Astrocyte (in vitro differentiated cells and primary cell): ENCODE results near the gene EDIL3. TPM values are rescaled to one million over a fixed set of nuclear protein-coding genes. Genes with fewer than 3 reads are reported as not detected.

ENCODE experiments used
- DNase-seq: peaks from one replicate; pipeline ENCODE4 v3.0.0-alpha.2; 2010; ENCODE audit warnings: low read depth
- FAIRE-seq: peaks from 2 replicates; lab custom pipeline; 2011; peaks lifted over from hg19 to GRCh38; lab: Jason Lieb, UNC
- H2AFZ ChIP-seq: 2 replicates; pipeline ENCODE4 v1.6.0; 2012; ENCODE audit warnings: low read depth, low read length, inconsistent platforms
- H3K27ac ChIP-seq: 2 replicates; pipeline ENCODE4 v1.5.1; 2011; ENCODE audit warnings: low read depth, low read length, inconsistent platforms
- H3K27me3 ChIP-seq: 2 replicates; pipeline ENCODE4 v1.6.0; 2011; ENCODE audit warnings: low read length, inconsistent platforms; ENCODE audit not compliant: insufficient read depth
- H3K36me3 ChIP-seq: 2 replicates; pipeline ENCODE4 v1.5.1; 2011; ENCODE audit warnings: low read length, inconsistent platforms; ENCODE audit not compliant: insufficient read depth
- H3K4me1 ChIP-seq: 2 replicates; pipeline ENCODE4 v1.5.1; 2011; ENCODE audit warnings: low read length, inconsistent platforms; ENCODE audit not compliant: insufficient read depth
- H3K4me2 ChIP-seq: 2 replicates; pipeline ENCODE4 v1.6.0; 2012; ENCODE audit warnings: low read length, inconsistent platforms
- H3K4me3 ChIP-seq: 2 replicates; pipeline ENCODE4 v1.5.1; 2011; ENCODE audit warnings: low read depth, mild to moderate bottlenecking, low read length, inconsistent platforms; ENCODE audit not compliant: insufficient read depth
- H3K79me2 ChIP-seq: 2 replicates; pipeline ENCODE4 v1.6.0; 2012; ENCODE audit warnings: mild to moderate bottlenecking, low read length, inconsistent platforms; ENCODE audit not compliant: insufficient read depth
- H3K9ac ChIP-seq: 2 replicates; pipeline ENCODE4 v1.6.0; 2012; ENCODE audit warnings: mild to moderate bottlenecking, low read length, inconsistent platforms
- H3K9me3 ChIP-seq: 2 replicates; pipeline ENCODE4 v1.5.1; 2012; ENCODE audit warnings: low read depth, mild to moderate bottlenecking, low read length, inconsistent platforms; ENCODE audit not compliant: insufficient read depth
- H4K20me1 ChIP-seq: 2 replicates; pipeline ENCODE4 v1.6.0; 2012; ENCODE audit warnings: low read length, inconsistent platforms; ENCODE audit not compliant: insufficient read depth
- H3K27ac Mint-ChIP-seq: one replicate; pipeline ENCODE4 v1.8.0; 2021; ENCODE audit warnings: mild to moderate bottlenecking, mixed read lengths; ENCODE audit not compliant: unreplicated experiment
- H3K27me3 Mint-ChIP-seq: one replicate; pipeline ENCODE4 v1.8.0; 2021; ENCODE audit warnings: low read depth, mixed read lengths; ENCODE audit not compliant: unreplicated experiment
- H3K36me3 Mint-ChIP-seq: one replicate; pipeline ENCODE4 v1.8.0; 2021; ENCODE audit warnings: low read depth, mixed read lengths; ENCODE audit not compliant: unreplicated experiment
- H3K4me1 Mint-ChIP-seq: one replicate; pipeline ENCODE4 v1.8.0; 2021; ENCODE audit warnings: low read depth, mixed read lengths; ENCODE audit not compliant: unreplicated experiment
- H3K4me3 Mint-ChIP-seq: one replicate; pipeline ENCODE4 v1.8.0; 2021; ENCODE audit warnings: mild to moderate bottlenecking, moderate library complexity, mixed read lengths; ENCODE audit not compliant: unreplicated experiment
- H3K9me3 Mint-ChIP-seq: one replicate; pipeline ENCODE4 v1.8.0; 2021; ENCODE audit warnings: mild to moderate bottlenecking, mixed read lengths; ENCODE audit not compliant: unreplicated experiment
- EZH2 ChIP-seq: IDR thresholded peaks from 2 replicates; pipeline ENCODE4 v1.6.1; 2012; ENCODE audit warnings: mild to moderate bottlenecking, low read length, inconsistent platforms; ENCODE audit not compliant: insufficient read depth
- total RNA-seq: library from RNA; stranded (reverse); gene quantifications from 2 replicates; pipeline ENCODE4 v1.2.1, GENCODE V29; 2021
- TF ChIP-seq, protein P1 (sequence below): IDR thresholded peaks from 2 replicates; pipeline ENCODE4 v1.5.1; 2011; ENCODE audit warnings: low read depth, mild to moderate bottlenecking, inconsistent platforms, low read length, moderate library complexity; ENCODE audit not compliant: insufficient read depth

The EDIL3 gene
- total RNA-seq, 1 donor from 2014 or later = 226 TPM

DNA sequence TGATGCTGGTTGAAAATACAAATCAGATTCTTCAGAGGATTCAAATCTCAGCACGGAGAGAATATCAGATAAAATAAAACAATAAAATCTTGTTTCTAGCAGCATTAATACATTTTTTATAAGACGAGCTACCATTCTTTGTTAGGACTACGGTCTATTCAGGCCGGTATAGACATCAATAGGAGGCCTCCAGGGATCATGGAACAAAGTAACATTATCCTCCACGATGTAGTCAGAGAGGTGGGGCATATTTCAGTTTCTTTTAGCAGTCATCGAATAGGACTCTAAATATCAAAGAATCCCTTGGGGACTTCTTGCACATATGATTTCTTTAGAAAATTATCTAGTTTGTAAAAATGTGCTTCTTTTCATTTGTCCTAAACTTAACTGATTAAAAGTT is 438.2 kb downstream of the EDIL3 start:
- H3K27me3 Mint-ChIP-seq = no peaks in the 10 kb centered on the region
- Histone ChIP-seq H3K4me3 (no peak overlapping the region), H3K79me2 (no peaks in the 10 kb centered on the region), H3K36me3 (peaks cover 4% of the 10 kb centered on the region), H3K9me3 (no peaks in the 10 kb centered on the region), H4K20me1 (no peaks in the 10 kb centered on the region), H3K27ac (no peak overlapping the region), H3K9ac (no peak overlapping the region), H3K4me1 (no peaks in the 10 kb centered on the region), H2AFZ (no peak overlapping the region), H3K4me2 (no peak overlapping the region), H3K27me3 (no peaks in the 10 kb centered on the region)
- peaks cover 4% of the 10 kb centered on the region for H3K9me3 Mint-ChIP-seq
- no peaks in the 10 kb centered on the region for H3K4me1 Mint-ChIP-seq
- no peak overlapping the region for H3K27ac Mint-ChIP-seq
- FAIRE-seq (no peak), DNase-seq (no peak)
- peaks cover 15% of the 10 kb centered on the region for H3K36me3 Mint-ChIP-seq
- no peak overlapping the region for H3K4me3 Mint-ChIP-seq
- TF ChIP-seq EZH2 = no peak
- TF ChIP-seq, protein P1, sequence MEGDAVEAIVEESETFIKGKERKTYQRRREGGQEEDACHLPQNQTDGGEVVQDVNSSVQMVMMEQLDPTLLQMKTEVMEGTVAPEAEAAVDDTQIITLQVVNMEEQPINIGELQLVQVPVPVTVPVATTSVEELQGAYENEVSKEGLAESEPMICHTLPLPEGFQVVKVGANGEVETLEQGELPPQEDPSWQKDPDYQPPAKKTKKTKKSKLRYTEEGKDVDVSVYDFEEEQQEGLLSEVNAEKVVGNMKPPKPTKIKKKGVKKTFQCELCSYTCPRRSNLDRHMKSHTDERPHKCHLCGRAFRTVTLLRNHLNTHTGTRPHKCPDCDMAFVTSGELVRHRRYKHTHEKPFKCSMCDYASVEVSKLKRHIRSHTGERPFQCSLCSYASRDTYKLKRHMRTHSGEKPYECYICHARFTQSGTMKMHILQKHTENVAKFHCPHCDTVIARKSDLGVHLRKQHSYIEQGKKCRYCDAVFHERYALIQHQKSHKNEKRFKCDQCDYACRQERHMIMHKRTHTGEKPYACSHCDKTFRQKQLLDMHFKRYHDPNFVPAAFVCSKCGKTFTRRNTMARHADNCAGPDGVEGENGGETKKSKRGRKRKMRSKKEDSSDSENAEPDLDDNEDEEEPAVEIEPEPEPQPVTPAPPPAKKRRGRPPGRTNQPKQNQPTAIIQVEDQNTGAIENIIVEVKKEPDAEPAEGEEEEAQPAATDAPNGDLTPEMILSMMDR = no peak

DNA sequence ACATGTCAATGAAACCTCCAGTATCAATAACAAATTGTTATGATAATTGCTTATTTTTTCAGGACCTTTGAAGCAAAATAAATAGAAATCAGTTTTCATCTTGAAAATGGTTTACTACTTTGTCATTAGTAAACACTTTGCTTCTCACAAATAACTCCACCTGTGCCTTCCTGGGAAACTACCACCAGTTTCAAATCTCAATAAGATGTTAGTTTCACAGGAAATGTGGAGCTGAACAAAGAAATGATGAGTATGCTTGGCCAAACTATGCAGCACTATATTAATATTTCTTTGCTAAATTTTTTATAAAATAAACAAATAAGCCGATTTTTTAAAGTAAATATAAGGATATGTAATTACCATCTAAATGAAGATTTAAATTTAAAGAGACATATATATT is 442.5 kb downstream of the EDIL3 start:
- no peaks in the 10 kb centered on the region for H3K79me2 ChIP-seq

DNA sequence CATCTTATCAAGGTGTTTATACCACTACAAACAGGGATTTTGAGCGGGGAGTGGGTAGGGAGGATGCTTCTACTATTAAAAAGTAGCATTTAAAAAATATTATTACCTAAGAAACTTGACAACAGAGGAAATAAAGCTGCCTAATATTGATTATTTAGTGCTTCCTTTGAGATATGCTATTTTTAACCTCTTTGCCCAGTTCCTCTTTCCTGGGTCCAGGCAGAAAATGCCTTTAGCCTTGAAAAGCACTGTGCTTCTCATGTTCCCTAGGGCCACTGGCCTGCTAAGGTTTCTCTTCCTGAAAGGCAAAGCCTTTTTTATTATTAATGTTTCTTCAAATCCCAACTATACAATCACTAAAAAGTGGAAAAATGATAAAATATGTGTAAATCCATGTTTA is 446.8 kb downstream of the EDIL3 start:
- H3K4me2 ChIP-seq = no peak overlapping the region
- TF ChIP-seq, protein P1 = no peak
- no peak for TF ChIP-seq EZH2
- Mint-ChIP-seq H3K9me3 (no peaks in the 10 kb centered on the region), H3K27ac (no peak overlapping the region), H3K4me3 (no peak overlapping the region), H3K4me1 (peaks cover 3% of the 10 kb centered on the region), H3K27me3 (no peaks in the 10 kb centered on the region), H3K36me3 (peaks cover 3% of the 10 kb centered on the region)
- FAIRE-seq (no peak), DNase-seq (no peak)
- no peaks in the 10 kb centered on the region for H4K20me1 ChIP-seq
- no peak overlapping the region for H2AFZ ChIP-seq
- no peak overlapping the region for H3K9ac ChIP-seq
- H3K4me3 ChIP-seq = no peak overlapping the region
- no peaks in the 10 kb centered on the region for H3K4me1 ChIP-seq
- no peak overlapping the region for H3K27ac ChIP-seq
- H3K9me3 ChIP-seq = no peaks in the 10 kb centered on the region
- H3K79me2 ChIP-seq = no peaks in the 10 kb centered on the region
- no peaks in the 10 kb centered on the region for H3K27me3 ChIP-seq
- no peaks in the 10 kb centered on the region for H3K36me3 ChIP-seq

More for the DNA sequence above, 442.5 kb downstream of the EDIL3 start:
- Histone ChIP-seq H2AFZ (no peak overlapping the region), H3K36me3 (peaks cover 4% of the 10 kb centered on the region), H4K20me1 (no peaks in the 10 kb centered on the region), H3K4me3 (no peak overlapping the region), H3K9ac (no peak overlapping the region), H3K9me3 (no peaks in the 10 kb centered on the region), H3K4me1 (no peaks in the 10 kb centered on the region), H3K27me3 (no peaks in the 10 kb centered on the region), H3K27ac (no peak overlapping the region), H3K4me2 (no peak overlapping the region)
- no peaks in the 10 kb centered on the region for H3K27me3 Mint-ChIP-seq
- H3K27ac Mint-ChIP-seq = no peak overlapping the region
- FAIRE-seq (no peak), DNase-seq (no peak)
- peaks cover 8% of the 10 kb centered on the region for H3K36me3 Mint-ChIP-seq
- TF ChIP-seq EZH2 = no peak
- TF ChIP-seq, protein P1 = no peak
- H3K4me1 Mint-ChIP-seq = peaks cover 2% of the 10 kb centered on the region
- peaks cover 4% of the 10 kb centered on the region for H3K9me3 Mint-ChIP-seq
- H3K4me3 Mint-ChIP-seq = no peak overlapping the region
